ENCODE measurements around the gene NT5C. TPM values are rescaled to one million over a fixed set of nuclear protein-coding genes. Genes with fewer than 3 reads are reported as not detected.

The NT5C gene
- total RNA-seq, 4 donors from 2014 or later, result 162 to 247 (median 208) TPM

DNA sequence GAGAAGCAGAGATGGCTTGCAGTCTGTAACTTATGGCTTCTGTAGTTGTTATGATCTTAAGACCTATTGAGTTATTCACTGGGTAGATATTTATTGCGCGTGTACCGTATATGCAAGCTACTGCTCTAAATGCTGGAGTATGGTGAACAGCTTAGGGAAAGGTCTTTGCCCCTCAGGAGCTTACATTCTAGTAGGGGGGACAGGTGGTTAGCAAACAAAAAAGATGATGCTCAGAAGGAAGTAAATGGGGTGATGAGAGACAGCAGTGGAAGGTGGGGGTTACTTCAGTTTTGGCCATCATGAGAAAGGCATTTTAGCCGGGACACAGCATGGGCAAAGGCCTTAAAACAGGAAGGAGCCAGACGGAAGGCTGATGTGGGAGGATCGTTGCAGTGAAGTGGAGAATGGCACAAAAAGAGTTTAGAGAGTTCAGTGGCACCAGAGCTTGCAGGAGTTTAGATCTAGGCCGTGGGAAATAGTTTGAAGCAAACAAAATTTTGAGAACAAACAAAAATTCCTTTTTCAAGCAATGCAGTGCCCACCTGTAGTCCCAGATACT is 19.7 kb downstream of the NT5C start:
- in situ Hi-C loops (cut with MboI; ENCODE audit: low pct_ligation_motif_present in 1 of 4, low pct_unique_long_range_greater_than_20kb in 1 of 4, low sequenced_read_pairs in 3 of 4), result loop anchor here (10.0 kb wide), 2 partner anchors 63 to 93 kb away; partner anchors contain the start of gene NUP85 (in 1 of the 4)
- 87 to 89% methylated on average over 7 of the region's 7 CpGs for WGBS, 2 donors (ENCODE audit: low coverage in 1 of 2)
- TF ChIP-seq EP300 (IDR thresholded peaks at IDR 0.05; ENCODE audit: low read depth), result no peak
- TF ChIP-seq, protein P1, sequence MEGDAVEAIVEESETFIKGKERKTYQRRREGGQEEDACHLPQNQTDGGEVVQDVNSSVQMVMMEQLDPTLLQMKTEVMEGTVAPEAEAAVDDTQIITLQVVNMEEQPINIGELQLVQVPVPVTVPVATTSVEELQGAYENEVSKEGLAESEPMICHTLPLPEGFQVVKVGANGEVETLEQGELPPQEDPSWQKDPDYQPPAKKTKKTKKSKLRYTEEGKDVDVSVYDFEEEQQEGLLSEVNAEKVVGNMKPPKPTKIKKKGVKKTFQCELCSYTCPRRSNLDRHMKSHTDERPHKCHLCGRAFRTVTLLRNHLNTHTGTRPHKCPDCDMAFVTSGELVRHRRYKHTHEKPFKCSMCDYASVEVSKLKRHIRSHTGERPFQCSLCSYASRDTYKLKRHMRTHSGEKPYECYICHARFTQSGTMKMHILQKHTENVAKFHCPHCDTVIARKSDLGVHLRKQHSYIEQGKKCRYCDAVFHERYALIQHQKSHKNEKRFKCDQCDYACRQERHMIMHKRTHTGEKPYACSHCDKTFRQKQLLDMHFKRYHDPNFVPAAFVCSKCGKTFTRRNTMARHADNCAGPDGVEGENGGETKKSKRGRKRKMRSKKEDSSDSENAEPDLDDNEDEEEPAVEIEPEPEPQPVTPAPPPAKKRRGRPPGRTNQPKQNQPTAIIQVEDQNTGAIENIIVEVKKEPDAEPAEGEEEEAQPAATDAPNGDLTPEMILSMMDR (IDR thresholded peaks at IDR 0.05), result no peak
- no peak for TF ChIP-seq POLR2A (IDR thresholded peaks at IDR 0.05)
- no peak for TF ChIP-seq POLR2AphosphoS5 (IDR thresholded peaks at IDR 0.05)

DNA sequence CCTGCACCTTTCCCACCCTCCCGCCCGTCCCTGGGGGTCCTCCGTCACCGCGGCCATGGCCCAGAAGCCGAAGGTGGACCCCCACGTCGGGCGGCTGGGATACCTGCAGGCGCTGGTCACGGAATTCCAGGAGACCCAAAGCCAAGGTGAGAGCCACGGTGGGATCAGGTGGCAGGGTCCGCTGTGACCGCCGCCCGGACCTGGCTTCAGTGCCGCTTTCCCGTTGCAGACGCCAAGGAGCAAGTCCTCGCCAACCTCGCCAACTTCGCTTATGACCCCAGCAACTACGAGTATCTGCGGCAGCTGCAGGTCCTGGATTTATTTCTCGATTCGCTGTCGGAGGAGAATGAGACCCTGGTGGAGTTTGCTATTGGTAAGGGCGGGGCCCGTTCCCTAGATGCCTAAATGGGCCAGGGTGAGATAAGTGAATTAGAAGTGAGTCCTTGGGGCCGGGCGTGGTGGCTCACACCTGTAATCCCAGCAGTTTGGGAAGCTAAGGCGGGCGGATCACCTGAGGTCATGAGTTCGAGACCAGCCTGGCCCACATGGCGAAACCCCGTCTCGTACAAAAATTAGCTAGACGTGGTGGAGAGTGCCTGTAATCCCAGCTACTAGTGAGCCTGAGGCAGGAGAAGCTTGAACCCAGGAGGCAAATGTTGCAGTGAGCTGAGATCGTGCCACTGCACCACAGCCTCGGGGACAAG is 21.2 kb downstream of the NT5C start:
- peak; percentile 51 for DNase-seq
- TF ChIP-seq POLR2A (IDR thresholded peaks at IDR 0.05), result no peak
- TF ChIP-seq, protein P1 (IDR thresholded peaks at IDR 0.05), result no peak
- TF ChIP-seq POLR2AphosphoS5 (IDR thresholded peaks at IDR 0.05), result no peak
- no peak for TF ChIP-seq EP300 (IDR thresholded peaks at IDR 0.05; ENCODE audit: low read depth)
- 19% methylated on average over 38 of the region's 40 CpGs; no CpG with 5 or more reads in 1 of the 2 donors for WGBS, 2 donors (ENCODE audit: low coverage in 1 of 2)
- intact Hi-C loops (cut with DNase I; ENCODE audit: low total_unique reads) (loop anchor here (5.0 to 10.0 kb wide), 3 partner anchors 62 to 294 kb away; partner anchors contain the start of gene GRB2), in situ Hi-C loops (cut with MboI; ENCODE audit: low pct_ligation_motif_present in 1 of 4, low pct_unique_long_range_greater_than_20kb in 1 of 4, low sequenced_read_pairs in 3 of 4) (loop anchor here (10.0 kb wide), 2 partner anchors 64 to 94 kb away; partner anchors contain the start of gene NUP85 (in 1 of the 4))
- no peaks in the 10 kb centered on the region for H3K27me3 ChIP-seq
- H3K36me3 ChIP-seq, result no peaks in the 10 kb centered on the region
- H3K4me3 ChIP-seq, result peak overlapping the region; percentile 71 to 90 (median 78)
- peak overlapping the region; percentile 84 to 88 (median 86) for H3K27ac ChIP-seq
- H3K9me3 ChIP-seq, result no peaks in the 10 kb centered on the region
- peaks cover 11 to 43% (median 32%) of the 10 kb centered on the region in 4 donors for H3K4me1 ChIP-seq

More for the DNA sequence above, 19.7 kb downstream of the NT5C start:
- no peak for DNase-seq
- Histone ChIP-seq H3K4me1 (peaks cover 14 to 50% (median 34%) of the 10 kb centered on the region in 4 donors), H3K9me3 (no peaks in the 10 kb centered on the region), H3K27ac (no peak overlapping the region), H3K4me3 (no peak overlapping the region), H3K36me3 (no peaks in the 10 kb centered on the region), H3K27me3 (no peaks in the 10 kb centered on the region)
- intact Hi-C loops (cut with DNase I; ENCODE audit: low total_unique reads), result loop anchor here (5.0 to 10.0 kb wide), 3 partner anchors 60 to 293 kb away; partner anchors contain the start of gene GRB2

DNA sequence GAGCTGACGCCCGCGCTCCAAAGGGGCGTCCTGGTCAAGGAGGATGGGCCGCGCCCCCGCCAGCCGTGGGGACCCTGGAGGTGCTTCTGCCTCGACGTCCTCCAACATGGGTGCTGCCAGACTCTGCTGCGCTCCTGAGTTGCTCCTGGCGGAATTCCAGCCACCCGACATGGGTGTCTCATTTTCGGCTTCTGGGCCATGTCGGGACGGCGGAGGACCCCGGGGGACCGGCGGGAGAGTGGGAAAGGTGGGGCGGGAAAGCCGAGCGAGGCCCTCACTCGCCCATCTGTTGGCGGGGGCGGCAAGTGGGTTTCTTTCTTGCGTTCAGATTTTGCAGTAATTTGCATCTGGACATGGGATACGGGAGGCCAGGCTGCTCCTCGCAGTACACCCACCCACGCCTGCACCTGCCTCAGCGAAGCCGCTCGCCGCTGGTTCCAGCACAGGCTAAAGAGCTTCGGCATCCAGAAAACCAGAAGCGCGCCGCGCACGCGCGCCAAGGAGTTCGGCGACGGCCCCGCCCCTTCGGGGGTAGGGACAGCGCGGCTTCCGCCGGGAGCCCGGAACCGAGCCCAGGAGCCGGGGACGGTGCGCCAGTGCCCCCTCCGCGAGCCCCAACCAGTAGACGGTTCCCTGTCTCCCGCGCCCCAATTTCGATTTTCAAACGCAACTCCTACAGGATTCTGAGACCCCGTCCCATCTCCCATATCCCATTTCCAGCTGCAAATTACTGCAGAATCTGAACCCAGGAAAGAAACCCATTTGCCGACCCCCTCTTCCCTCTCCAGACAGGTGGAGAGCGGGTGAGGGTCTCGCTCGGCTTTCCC is 21.9 kb downstream of the NT5C start, which contains the start of gene ARMC7:
Gene ARMC7 (plus strand): TSS at position 563 of the 827 bp plus-strand sequence. CDS start 320 bp downstream, outside the sequence.
- H3K36me3 ChIP-seq, result no peaks in the 10 kb centered on the region

More for the DNA sequence above, 21.9 kb downstream of the NT5C start, which contains the start of gene ARMC7:
- intact Hi-C loops (cut with DNase I; ENCODE audit: low total_unique reads), result loop anchor here (5.0 to 10.0 kb wide), 3 partner anchors 63 to 295 kb away; partner anchors contain the start of gene GRB2
- Histone ChIP-seq H3K9me3 (no peaks in the 10 kb centered on the region), H3K4me3 (peak within 1 kb of the TSS; percentile 71 to 90 (median 78)), H3K27me3 (no peaks in the 10 kb centered on the region), H3K4me1 (peaks cover 6 to 38% (median 25%) of the 10 kb centered on the region in 4 donors), H3K27ac (peak within 1 kb of the TSS; percentile 84 to 88 (median 86))
- in situ Hi-C loops (cut with MboI; ENCODE audit: low pct_ligation_motif_present in 1 of 4, low pct_unique_long_range_greater_than_20kb in 1 of 4, low sequenced_read_pairs in 3 of 4), result loop anchor here (10.0 kb wide), 2 partner anchors 65 to 95 kb away; partner anchors contain the start of gene NUP85 (in 1 of the 4)
- TF ChIP-seq, protein P1 (IDR thresholded peaks at IDR 0.05), result peak in 1 of 5 experiments; percentile 3
- TF ChIP-seq POLR2A (IDR thresholded peaks at IDR 0.05), result peak; percentile 88
- no peak for TF ChIP-seq EP300 (IDR thresholded peaks at IDR 0.05; ENCODE audit: low read depth)
- TF ChIP-seq POLR2AphosphoS5 (IDR thresholded peaks at IDR 0.05), result peak; percentile 84 to 92 (median 84)
- WGBS, 2 donors (ENCODE audit: low coverage in 1 of 2), result 0 to 1% methylated on average over 17 to 55 of the region's 68 CpGs
- DNase-seq, result peak; percentile 95

All from transverse colon (tissue), 4 donors.